OCI-LY3 (cell line): ENCODE data around the gene RNF149.

Experiments
- H2AFZ ChIP-seq: fragments of 200-600, 300-600 bp; shearing (Covaris generic); 2 replicates; pipeline ENCODE4 v1.6.0; 2014; ENCODE audit warnings: antibody characterized with exemption, low read depth, low read length
- H3K27ac ChIP-seq: fragments of 200-600, 300-600 bp; sonication (generic); 2 replicates; pipeline ENCODE4 v1.5.1; 2014; ENCODE audit warnings: mild to moderate bottlenecking, low read length, moderate library complexity, mixed read lengths
- H3K27me3 ChIP-seq: fragments of 200-600, 300-600 bp; sonication (generic); 2 replicates; pipeline ENCODE4 v1.6.1; 2014; ENCODE audit warnings: low read depth, low read length, mixed read lengths
- H3K36me3 ChIP-seq: fragments of 200-600, 300-600 bp; sonication (generic); replicated peaks from 2 replicates; pipeline ENCODE3; 2014; ENCODE audit warnings: low read depth, low read length, mixed read lengths
- H3K4me1 ChIP-seq: fragments of 300-600, 200-600 bp; sonication (generic); 2 replicates; pipeline ENCODE4 v1.6.1; 2014; ENCODE audit warnings: low read length, mixed read lengths
- H3K4me2 ChIP-seq: fragments of 200-600, 300-600 bp; sonication (generic); 2 replicates; pipeline ENCODE4 v1.6.1; 2014; ENCODE audit warnings: low read length, mixed read lengths
- H3K4me3 ChIP-seq: fragments of 300-600, 200-600 bp; sonication (generic); 2 replicates; pipeline ENCODE4 v1.5.1; 2014; ENCODE audit warnings: antibody characterized with exemption, mild to moderate bottlenecking, low read length, moderate library complexity
- H3K79me2 ChIP-seq: fragments of 300-600, 200-600 bp; shearing (Covaris generic); 2 replicates; pipeline ENCODE4 v1.6.1; 2014; ENCODE audit warnings: mild to moderate bottlenecking, low read length, mixed read lengths
- H3K9ac ChIP-seq: fragments of 300-600, 200-600 bp; shearing (Covaris generic); 2 replicates; pipeline ENCODE4 v1.6.0; 2014; ENCODE audit warnings: mild to moderate bottlenecking, low read length, moderate library complexity
- H3K9me3 ChIP-seq: fragments of 200-600, 300-600 bp; shearing (Covaris generic); 2 replicates; pipeline ENCODE4 v1.6.1; 2014; ENCODE audit warnings: low read length, mixed read lengths; ENCODE audit not compliant: insufficient read depth
- H4K20me1 ChIP-seq: fragments of 200-600, 300-600 bp; sonication (generic); 2 replicates; pipeline ENCODE4 v1.6.1; 2016; ENCODE audit warnings: low read length, mixed read lengths; ENCODE audit not compliant: insufficient read depth
- CTCF ChIP-seq: fragments of 200-600, 300-600 bp; sonication (generic); IDR thresholded peaks from 2 replicates; pipeline ENCODE4 v1.5.1; 2014; ENCODE audit warnings: antibody characterized with exemption, low read length, low read depth
- EZH2phosphoT487 ChIP-seq: fragments of 200-600 bp; shearing (Covaris generic); IDR thresholded peaks from 2 replicates; pipeline ENCODE4 v1.6.1; 2018; ENCODE audit warnings: antibody characterized with exemption, mixed run types, low read depth

Gene RNF149

GRCh38 chr2:101310090-101310833, 1.8 kb upstream of the RNF149 start:
- Histone ChIP-seq H3K9me3 (no peaks in the 10 kb centered on the region), H3K79me2 (no peaks in the 10 kb centered on the region), H3K4me3 (no peak overlapping the region), H3K36me3 (no peaks in the 10 kb centered on the region), H3K4me2 (no peak overlapping the region), H3K4me1 (peaks cover 26% of the 10 kb centered on the region), H4K20me1 (no peaks in the 10 kb centered on the region), H2AFZ (no peak overlapping the region), H3K9ac (no peak overlapping the region), H3K27ac (no peak overlapping the region), H3K27me3 (0 out of 2 replicates have a peak, but pooled peaks cover 2% of the 10 kb centered on the region)
- TF ChIP-seq EZH2phosphoT487 (no peak), CTCF (no peak)

GRCh38 chr2:101307950-101308431, 510 bp downstream of the RNF149 start:
- H3K9me3 ChIP-seq: no peaks in the 10 kb centered on the region
- H3K27me3 ChIP-seq: 0 out of 2 replicates have a peak, but pooled peaks cover 3% of the 10 kb centered on the region
- H3K4me1 ChIP-seq: peaks cover 26% of the 10 kb centered on the region
- H4K20me1 ChIP-seq: no peaks in the 10 kb centered on the region
- no peak overlapping the region for H3K4me3 ChIP-seq
- TF ChIP-seq EZH2phosphoT487: no peak
- TF ChIP-seq CTCF: no peak
- no peaks in the 10 kb centered on the region for H3K36me3 ChIP-seq
- H3K27ac ChIP-seq: no peak overlapping the region
- no peak overlapping the region for H2AFZ ChIP-seq
- H3K79me2 ChIP-seq: no peaks in the 10 kb centered on the region
- no peak overlapping the region for H3K9ac ChIP-seq
- no peak overlapping the region for H3K4me2 ChIP-seq

GRCh38 chr2:101307503-101307902, 998 bp downstream of the RNF149 start:
- no peaks in the 10 kb centered on the region for H3K9me3 ChIP-seq
- peak overlapping the region; percentile 77 for H3K27ac ChIP-seq
- H3K4me1 ChIP-seq: peaks cover 26% of the 10 kb centered on the region
- H3K27me3 ChIP-seq: 0 out of 2 replicates have a peak, but pooled peaks cover 3% of the 10 kb centered on the region
- peak overlapping the region; percentile 60 for H3K4me3 ChIP-seq
- TF ChIP-seq EZH2phosphoT487 (no peak), CTCF (no peak)
- no peaks in the 10 kb centered on the region for H3K36me3 ChIP-seq
- H3K4me2 ChIP-seq: peak overlapping the region; percentile 74
- H3K79me2 ChIP-seq: no peaks in the 10 kb centered on the region
- H3K9ac ChIP-seq: peak overlapping the region; percentile 29; the same call in 1 of the 2 replicates
- no peaks in the 10 kb centered on the region for H4K20me1 ChIP-seq
- H2AFZ ChIP-seq: 0 out of 2 replicates have a peak overlapping the region, but pooled peaks have one; percentile 55

- H3K36me3 ChIP-seq: no peaks in the 10 kb centered on the region
- no peaks in the 10 kb centered on the region for H3K79me2 ChIP-seq
- H3K27me3 ChIP-seq: 0 out of 2 replicates have a peak, but pooled peaks cover 3% of the 10 kb centered on the region
- H2AFZ ChIP-seq: peak overlapping the region; percentile 20; the same call in 1 of the 2 replicates
- H3K4me3 ChIP-seq: peak overlapping the region; percentile 60
- TF ChIP-seq CTCF: no peak
- no peak for TF ChIP-seq EZH2phosphoT487
- peak overlapping the region; percentile 74 for H3K4me2 ChIP-seq
- peak overlapping the region; percentile 77 for H3K27ac ChIP-seq
- H3K9me3 ChIP-seq: no peaks in the 10 kb centered on the region
- H3K9ac ChIP-seq: peak overlapping the region; percentile 34; the same call in 1 of the 2 replicates
- no peaks in the 10 kb centered on the region for H4K20me1 ChIP-seq
- peaks cover 24% of the 10 kb centered on the region for H3K4me1 ChIP-seq
These were observed 2.1 kb downstream of the RNF149 start for GRCh38 chr2:101306410-101306809.
